Activated naive CD8-positive, alpha-beta T cell (primary cell): Measurements from ENCODE around the gene ITLN1.
"Not testable (repeated sequence)": the region's sequence is repeated elsewhere in the genome, so short reads cannot be mapped to it uniquely, and the experiment has no call there.

Experiments
- H3K27ac Mint-ChIP-seq: one replicate; pipeline ENCODE4 v1.8.0; 2021; ENCODE audit warnings: mixed read lengths
- H3K27me3 Mint-ChIP-seq: one replicate; pipeline ENCODE4 v1.8.0; 2021; ENCODE audit warnings: mixed read lengths
- H3K36me3 Mint-ChIP-seq: one replicate; pipeline ENCODE4 v1.8.0; 2021; ENCODE audit warnings: mixed read lengths
- H3K4me1 Mint-ChIP-seq: one replicate; pipeline ENCODE4 v1.8.0; 2021; ENCODE audit warnings: low read depth, mixed read lengths
- H3K4me3 Mint-ChIP-seq: one replicate; pipeline ENCODE4 v1.8.0; 2021; ENCODE audit warnings: mild to moderate bottlenecking, mixed read lengths
- H3K9me3 Mint-ChIP-seq: one replicate; pipeline ENCODE4 v1.8.0; 2021; ENCODE audit warnings: low read depth, mixed read lengths

ITLN1 gene

GRCh38 chr1:160867651-160868050 lies 17.3 kb downstream of the ITLN1 start:
- peaks cover 16% of the 10 kb centered on the region for H3K4me1 Mint-ChIP-seq
- H3K4me3 Mint-ChIP-seq, H3K27ac Mint-ChIP-seq, H3K36me3 Mint-ChIP-seq, H3K9me3 Mint-ChIP-seq, H3K27me3 Mint-ChIP-seq: not testable (repeated sequence)

GRCh38 chr1:160866695-160867260 lies 18.2 kb downstream of the ITLN1 start:
- Mint-ChIP-seq H3K27me3 (no peaks in the 10 kb centered on the region), H3K4me3 (no peak overlapping the region), H3K4me1 (peaks cover 22% of the 10 kb centered on the region), H3K27ac (no peak overlapping the region), H3K36me3 (no peaks in the 10 kb centered on the region), H3K9me3 (no peaks in the 10 kb centered on the region)

GRCh38 chr1:160866001-160866694 lies 18.8 kb downstream of the ITLN1 start:
- no peaks in the 10 kb centered on the region for H3K9me3 Mint-ChIP-seq
- peaks cover 25% of the 10 kb centered on the region for H3K4me1 Mint-ChIP-seq
- no peaks in the 10 kb centered on the region for H3K27me3 Mint-ChIP-seq
- no peaks in the 10 kb centered on the region for H3K36me3 Mint-ChIP-seq
- H3K27ac Mint-ChIP-seq = no peak overlapping the region
- no peak overlapping the region for H3K4me3 Mint-ChIP-seq

GRCh38 chr1:160865337-160865736 lies 19.6 kb downstream of the ITLN1 start:
- no peaks in the 10 kb centered on the region for H3K36me3 Mint-ChIP-seq
- no peak overlapping the region for H3K27ac Mint-ChIP-seq
- no peaks in the 10 kb centered on the region for H3K27me3 Mint-ChIP-seq
- H3K4me3 Mint-ChIP-seq = no peak overlapping the region
- no peaks in the 10 kb centered on the region for H3K9me3 Mint-ChIP-seq
- H3K4me1 Mint-ChIP-seq = peaks cover 26% of the 10 kb centered on the region

- H3K36me3 Mint-ChIP-seq = no peaks in the 10 kb centered on the region
- H3K4me1 Mint-ChIP-seq = peaks cover 28% of the 10 kb centered on the region
- no peak overlapping the region for H3K4me3 Mint-ChIP-seq
- no peaks in the 10 kb centered on the region for H3K9me3 Mint-ChIP-seq
- H3K27ac Mint-ChIP-seq = no peak overlapping the region
- no peaks in the 10 kb centered on the region for H3K27me3 Mint-ChIP-seq
Measured at GRCh38 chr1:160864173-160864572, 20.8 kb downstream of the ITLN1 start.

- Mint-ChIP-seq H3K27ac (no peak overlapping the region), H3K4me1 (peaks cover 29% of the 10 kb centered on the region), H3K4me3 (no peak overlapping the region), H3K27me3 (no peaks in the 10 kb centered on the region), H3K9me3 (no peaks in the 10 kb centered on the region), H3K36me3 (peaks cover 3% of the 10 kb centered on the region)
Measured at GRCh38 chr1:160863774-160864131, 21.2 kb downstream of the ITLN1 start.

- Mint-ChIP-seq H3K36me3 (peaks cover 3% of the 10 kb centered on the region), H3K27me3 (no peaks in the 10 kb centered on the region), H3K9me3 (no peaks in the 10 kb centered on the region), H3K27ac (no peak overlapping the region), H3K4me1 (peaks cover 29% of the 10 kb centered on the region), H3K4me3 (no peak overlapping the region)
Measured at GRCh38 chr1:160863061-160863773, 21.8 kb downstream of the ITLN1 start.

- Mint-ChIP-seq H3K36me3 (peaks cover 3% of the 10 kb centered on the region), H3K4me1 (peaks cover 23% of the 10 kb centered on the region), H3K4me3 (no peak within 1 kb of the TSS), H3K27ac (no peak within 1 kb of the TSS), H3K9me3 (no peaks in the 10 kb centered on the region), H3K27me3 (no peaks in the 10 kb centered on the region)
Measured at GRCh38 chr1:160862203-160863060, 22.5 kb downstream of the ITLN1 start, which contains the start of gene CD244. Gene CD244 (minus strand): TSS chr1:160862887. CDS start chr1:160862677, 210 bp downstream.

GRCh38 chr1:160860840-160861505 lies 24.0 kb downstream of the ITLN1 start:
- Mint-ChIP-seq H3K27me3 (no peaks in the 10 kb centered on the region), H3K4me3 (no peak overlapping the region), H3K4me1 (peaks cover 23% of the 10 kb centered on the region), H3K27ac (no peak overlapping the region), H3K9me3 (no peaks in the 10 kb centered on the region), H3K36me3 (peaks cover 3% of the 10 kb centered on the region)

GRCh38 chr1:160859166-160859565 lies 25.8 kb downstream of the ITLN1 start:
- no peaks in the 10 kb centered on the region for H3K9me3 Mint-ChIP-seq
- H3K4me3 Mint-ChIP-seq = no peak overlapping the region
- H3K36me3 Mint-ChIP-seq = peaks cover 3% of the 10 kb centered on the region
- H3K27me3 Mint-ChIP-seq = no peaks in the 10 kb centered on the region
- peaks cover 24% of the 10 kb centered on the region for H3K4me1 Mint-ChIP-seq
- H3K27ac Mint-ChIP-seq = no peak overlapping the region

- Mint-ChIP-seq H3K36me3 (peaks cover 3% of the 10 kb centered on the region), H3K4me1 (peaks cover 27% of the 10 kb centered on the region), H3K27me3 (no peaks in the 10 kb centered on the region), H3K4me3 (no peak overlapping the region), H3K9me3 (no peaks in the 10 kb centered on the region), H3K27ac (no peak overlapping the region)
Measured at GRCh38 chr1:160858507-160858906, 26.5 kb downstream of the ITLN1 start.

GRCh38 chr1:160858097-160858496 lies 26.9 kb downstream of the ITLN1 start:
- Mint-ChIP-seq H3K27me3 (no peaks in the 10 kb centered on the region), H3K9me3 (no peaks in the 10 kb centered on the region), H3K27ac (no peak overlapping the region), H3K4me3 (no peak overlapping the region), H3K4me1 (peaks cover 28% of the 10 kb centered on the region), H3K36me3 (peaks cover 3% of the 10 kb centered on the region)

- Mint-ChIP-seq H3K4me1 (peaks cover 14% of the 10 kb centered on the region), H3K4me3 (no peak overlapping the region), H3K9me3 (no peaks in the 10 kb centered on the region), H3K36me3 (peaks cover 3% of the 10 kb centered on the region), H3K27me3 (no peaks in the 10 kb centered on the region), H3K27ac (no peak overlapping the region)
Measured at GRCh38 chr1:160855181-160855981, 29.6 kb downstream of the ITLN1 start.

- Mint-ChIP-seq H3K36me3 (no peaks in the 10 kb centered on the region), H3K4me1 (peaks cover 10% of the 10 kb centered on the region), H3K4me3 (no peak overlapping the region), H3K27me3 (no peaks in the 10 kb centered on the region), H3K9me3 (no peaks in the 10 kb centered on the region), H3K27ac (peak overlapping the region; percentile 10)
Measured at GRCh38 chr1:160853754-160854153, 31.2 kb downstream of the ITLN1 start.
